Upper lobe of left lung (tissue), 6 donors: Measurements from ENCODE around the gene SMIM14. TPM values are rescaled to one million over a fixed set of nuclear protein-coding genes. Genes with fewer than 3 reads are reported as not detected.

ENCODE experiments used
- ATAC-seq, 2 donors: fragments of 200-7000 bp; cut with Tn5 transposase; one replicate each; pipeline ENCODE4 v1.9.1; 2022; ENCODE audit warnings: mild to moderate bottlenecking in 2 of 2, moderate library complexity in 2 of 2; ENCODE audit not compliant: low FRiP score in 2 of 2
- DNase-seq, 2 donors: peaks; one replicate each; pipeline ENCODE4 v3.0.0-alpha.2; 2019 to 2020
- H3K27ac ChIP-seq, 4 donors: fragments of 200-600 bp; sonication (generic); one replicate each; pipeline ENCODE4 v1.5.1; 2016 to 2019
- H3K27me3 ChIP-seq, 4 donors: fragments of 200-600 bp; sonication (generic); one replicate each; pipeline ENCODE4 v1.5.1; 2017 to 2019
- H3K36me3 ChIP-seq, 4 donors: fragments of 200-600 bp; sonication (generic); one replicate each; pipeline ENCODE4 v1.5.1; 2016 to 2019
- H3K4me1 ChIP-seq, 4 donors: fragments of 200-600 bp; sonication (generic); one replicate each; pipeline ENCODE4 v1.5.1; 2018 to 2019
- H3K4me3 ChIP-seq, 4 donors: fragments of 200-600 bp; sonication (generic); one replicate each; pipeline ENCODE4 v1.5.1; 2017 to 2019; ENCODE audit warnings: mild to moderate bottlenecking in 2 of 4, moderate library complexity in 1 of 4
- H3K9me3 ChIP-seq, 4 donors: fragments of 200-600 bp; sonication (generic); one replicate each; pipeline ENCODE4 v1.5.1; 2018 to 2019
- EP300 ChIP-seq, 4 donors: sonication (generic); formaldehyde crosslinking; IDR thresholded peaks; one replicate each; pipeline ENCODE4 v1.5.1; 2017; ENCODE audit warnings: antibody characterized with exemption in 4 of 4, control low read depth in 2 of 4
- POLR2A ChIP-seq, 4 donors: fragments of 450-650 bp; IDR thresholded peaks; one replicate each; pipeline ENCODE4 v1.5.1; 2016 to 2017; ENCODE audit warnings: antibody characterized with exemption in 4 of 4, mild to moderate bottlenecking in 2 of 4
- POLR2AphosphoS5 ChIP-seq, 2 donors: sonication (generic); formaldehyde crosslinking; IDR thresholded peaks; one replicate each; pipeline ENCODE4 v1.5.1; 2017; ENCODE audit warnings: antibody characterized with exemption in 2 of 2
- WGBS, 2 donors: methylation state at CpG; one replicate each; pipeline ENCODE4 v1.1.5; 2017 to 2018; 5-methylcytosine and 5-hydroxymethylcytosine counted together
- total RNA-seq, 6 donors: library from RNA; depleted of rRNA in 4 of 6; stranded (reverse); fragments of >200 nt in 4 of 6; gene quantifications; one replicate each; pipeline versions ENCODE4 v1.1.0 to v1.2.1, GENCODE V29; 2016 to 2021
- TF ChIP-seq, protein P1 (sequence below), 6 experiments: fragments of 450-650 bp in 4 of 6; fragments of 200-600 bp in 2 of 6; sonication (generic) in 2 of 6; IDR thresholded peaks; one replicate each; pipeline ENCODE4 v1.5.1; 2016 to 2019; ENCODE audit warnings: antibody characterized with exemption in 6 of 6
- donor health status: DM: no; HTN: no; CAD: no; lungs with moderate emphysema.
- donor health status: DM: no; HTN: yes; CAD: no; lungs with severe emphysema.

SMIM14 gene
- total RNA-seq, 6 donors from 2014 or later, result 24.1 to 80.5 (median 40.4) TPM

DNA sequence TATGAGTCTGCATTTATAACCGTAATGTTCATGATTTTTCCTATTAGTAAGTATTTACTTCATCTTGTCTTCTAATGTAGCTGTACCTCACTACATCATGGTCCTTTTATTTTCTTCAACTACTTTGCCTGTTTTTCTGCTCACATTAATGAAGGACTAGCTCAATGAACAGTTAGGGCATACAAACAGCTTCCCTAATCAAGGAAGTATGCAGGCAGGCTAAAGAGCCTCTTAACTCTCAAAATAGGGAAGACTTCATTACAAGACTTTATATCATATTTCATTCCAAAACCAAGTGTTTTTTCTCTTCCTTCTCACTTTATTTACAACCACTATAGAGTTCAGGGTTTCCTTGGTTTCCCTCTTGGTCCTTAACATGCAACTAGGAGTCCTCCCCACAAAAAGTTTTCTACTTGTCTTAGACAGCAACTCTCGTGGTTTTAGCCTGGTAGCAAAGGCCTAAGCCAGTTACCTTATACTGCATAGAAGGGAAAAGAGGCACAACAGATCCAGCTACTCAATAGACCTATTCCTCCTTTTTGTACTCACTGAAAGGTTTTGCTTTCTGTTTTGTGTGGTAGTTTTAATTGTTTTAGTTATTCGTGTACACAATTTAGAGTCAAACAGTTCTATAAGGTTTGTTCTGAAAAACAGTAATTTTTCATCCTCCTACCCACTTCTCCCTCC, 40.8 kb downstream of the SMIM14 start:
- peaks cover 0 to 7% (median 0%) of the 10 kb centered on the region in 4 donors for H3K4me1 ChIP-seq
- H3K27me3 ChIP-seq, result no peaks in the 10 kb centered on the region
- ATAC-seq (no peak), DNase-seq (no peak)
- TF ChIP-seq EP300 (IDR thresholded peaks at IDR 0.05), result no peak
- TF ChIP-seq, protein P1, sequence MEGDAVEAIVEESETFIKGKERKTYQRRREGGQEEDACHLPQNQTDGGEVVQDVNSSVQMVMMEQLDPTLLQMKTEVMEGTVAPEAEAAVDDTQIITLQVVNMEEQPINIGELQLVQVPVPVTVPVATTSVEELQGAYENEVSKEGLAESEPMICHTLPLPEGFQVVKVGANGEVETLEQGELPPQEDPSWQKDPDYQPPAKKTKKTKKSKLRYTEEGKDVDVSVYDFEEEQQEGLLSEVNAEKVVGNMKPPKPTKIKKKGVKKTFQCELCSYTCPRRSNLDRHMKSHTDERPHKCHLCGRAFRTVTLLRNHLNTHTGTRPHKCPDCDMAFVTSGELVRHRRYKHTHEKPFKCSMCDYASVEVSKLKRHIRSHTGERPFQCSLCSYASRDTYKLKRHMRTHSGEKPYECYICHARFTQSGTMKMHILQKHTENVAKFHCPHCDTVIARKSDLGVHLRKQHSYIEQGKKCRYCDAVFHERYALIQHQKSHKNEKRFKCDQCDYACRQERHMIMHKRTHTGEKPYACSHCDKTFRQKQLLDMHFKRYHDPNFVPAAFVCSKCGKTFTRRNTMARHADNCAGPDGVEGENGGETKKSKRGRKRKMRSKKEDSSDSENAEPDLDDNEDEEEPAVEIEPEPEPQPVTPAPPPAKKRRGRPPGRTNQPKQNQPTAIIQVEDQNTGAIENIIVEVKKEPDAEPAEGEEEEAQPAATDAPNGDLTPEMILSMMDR (IDR thresholded peaks at IDR 0.05), result no peak
- TF ChIP-seq POLR2A (IDR thresholded peaks at IDR 0.05), result no peak
- no peak for TF ChIP-seq POLR2AphosphoS5 (IDR thresholded peaks at IDR 0.05)
- WGBS, 2 donors, result 74 to 79% methylated on average over 3 of the region's 3 CpGs
- H3K36me3 ChIP-seq, result peaks cover 6 to 26% (median 18%) of the 10 kb centered on the region in 4 donors
- H3K4me3 ChIP-seq, result no peak overlapping the region
- no peaks in the 10 kb centered on the region for H3K9me3 ChIP-seq
- H3K27ac ChIP-seq, result no peak overlapping the region

DNA sequence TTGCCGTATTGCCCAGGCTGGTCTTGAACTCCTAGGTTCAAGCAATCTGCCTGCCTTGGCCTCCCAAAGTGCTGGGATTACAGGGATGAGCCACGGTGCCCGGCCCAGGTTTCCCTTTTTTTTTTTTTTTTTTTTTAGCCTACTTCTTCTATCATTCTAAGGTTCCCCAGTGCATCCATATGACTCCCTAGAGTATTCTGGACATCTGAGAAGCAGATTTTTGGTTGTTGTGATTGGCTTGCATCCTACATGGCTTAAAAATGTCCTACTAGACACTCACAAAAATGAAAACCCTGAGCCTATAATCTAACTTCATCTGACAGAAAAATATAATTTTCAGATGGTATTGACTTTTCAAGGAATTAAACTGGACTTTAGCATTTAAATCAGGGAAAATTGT, 41.7 kb downstream of the SMIM14 start:
- no peak for TF ChIP-seq EP300 (IDR thresholded peaks at IDR 0.05)
- TF ChIP-seq POLR2AphosphoS5 (IDR thresholded peaks at IDR 0.05), result no peak
- TF ChIP-seq POLR2A (IDR thresholded peaks at IDR 0.05), result no peak
- no peak overlapping the region for H3K4me3 ChIP-seq
- H3K27ac ChIP-seq, result no peak overlapping the region
- no peaks in the 10 kb centered on the region for H3K27me3 ChIP-seq
- peaks cover 0 to 7% (median 0%) of the 10 kb centered on the region in 4 donors for H3K4me1 ChIP-seq
- 95 to 99% methylated on average over 3 of the region's 3 CpGs for WGBS, 2 donors
- no peak for DNase-seq
- no peaks in the 10 kb centered on the region for H3K9me3 ChIP-seq
- no peak for ATAC-seq
- peaks cover 6 to 18% (median 15%) of the 10 kb centered on the region in 4 donors for H3K36me3 ChIP-seq

DNA sequence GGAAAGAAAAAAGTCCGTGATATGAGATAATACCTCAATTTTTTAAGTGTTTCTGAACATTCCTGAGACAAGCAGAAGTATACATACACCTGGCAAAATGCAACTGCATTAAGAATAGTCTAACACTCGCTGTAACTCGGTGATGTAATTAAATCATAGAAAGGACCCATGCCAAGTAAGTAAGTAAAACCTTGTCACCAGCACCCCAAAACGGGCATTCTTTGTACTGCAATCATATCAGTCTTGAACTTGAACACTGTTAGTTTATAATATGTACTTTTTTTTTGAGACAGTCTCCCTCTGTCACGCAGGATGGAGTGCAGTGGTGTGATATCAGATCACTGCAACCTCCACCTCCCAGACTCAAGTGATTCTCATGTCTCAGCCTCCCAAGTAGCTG, 47.4 kb downstream of the SMIM14 start:
- DNase-seq (no peak), ATAC-seq (no peak)
- Histone ChIP-seq H3K4me1 (no peaks in the 10 kb centered on the region), H3K9me3 (no peaks in the 10 kb centered on the region), H3K36me3 (no peaks in the 10 kb centered on the region), H3K27me3 (no peaks in the 10 kb centered on the region), H3K27ac (no peak overlapping the region), H3K4me3 (no peak overlapping the region)
- WGBS, 2 donors, result 51 to 73% methylated on average over 5 of the region's 5 CpGs
- TF ChIP-seq, protein P1 (IDR thresholded peaks at IDR 0.05), result peak in 3 of 6 experiments; percentile 8 to 29 (median 25)
- TF ChIP-seq POLR2AphosphoS5 (IDR thresholded peaks at IDR 0.05), result no peak

DNA sequence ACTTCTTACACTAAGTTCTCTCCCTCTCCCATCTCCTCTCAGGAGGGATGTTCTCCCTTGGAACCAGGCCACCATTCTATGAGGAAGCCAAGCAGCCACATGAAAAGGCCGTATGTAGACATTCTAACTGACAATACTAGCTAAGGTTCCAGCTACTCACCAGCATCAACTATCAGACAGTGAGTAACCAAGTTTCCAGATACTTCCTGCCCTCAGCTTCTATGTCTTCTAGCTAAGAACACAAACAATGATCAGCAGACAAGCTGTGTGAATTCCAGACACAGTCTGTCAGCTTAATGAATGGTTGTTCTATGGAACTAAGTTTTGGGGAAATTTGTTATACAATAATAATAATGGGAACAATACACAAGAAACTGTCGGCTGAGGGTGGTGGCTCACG, 50.8 kb downstream of the SMIM14 start:
- ATAC-seq (no peak), DNase-seq (no peak)
- no peaks in the 10 kb centered on the region for H3K36me3 ChIP-seq
- 93 to 96% methylated on average over 3 of the region's 3 CpGs for WGBS, 2 donors
- no peak overlapping the region for H3K4me3 ChIP-seq
- no peaks in the 10 kb centered on the region for H3K27me3 ChIP-seq
- no peaks in the 10 kb centered on the region for H3K4me1 ChIP-seq
- no peaks in the 10 kb centered on the region for H3K9me3 ChIP-seq
- H3K27ac ChIP-seq, result no peak overlapping the region
- TF ChIP-seq POLR2AphosphoS5 (IDR thresholded peaks at IDR 0.05) (no peak), POLR2A (IDR thresholded peaks at IDR 0.05) (no peak), EP300 (IDR thresholded peaks at IDR 0.05) (no peak)
- TF ChIP-seq, protein P1 (IDR thresholded peaks at IDR 0.05), result no peak

DNA sequence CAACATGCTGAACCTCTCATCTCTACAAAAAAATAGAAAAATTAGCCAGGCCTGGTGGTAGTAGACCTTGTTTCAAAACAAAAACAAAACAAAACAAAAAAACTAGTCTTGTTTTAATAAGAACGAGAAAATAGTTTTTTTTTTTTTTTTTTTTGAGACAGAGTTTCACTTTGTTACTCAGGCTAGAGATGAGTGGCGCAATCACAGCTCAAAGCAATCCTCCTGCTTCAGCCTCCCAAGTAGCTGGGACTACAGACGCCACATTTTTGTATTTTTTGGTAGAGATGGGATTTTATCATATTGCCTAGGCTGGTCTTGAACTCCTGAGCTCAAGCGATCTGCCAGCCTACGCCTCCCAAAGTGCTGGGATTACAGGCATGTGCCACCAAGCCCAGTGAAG, 63.7 kb downstream of the SMIM14 start:
- 92 to 97% methylated on average over 5 of the region's 5 CpGs for WGBS, 2 donors
- no peak for DNase-seq
- ATAC-seq, result no peak
- TF ChIP-seq, protein P1 (IDR thresholded peaks at IDR 0.05), result no peak
- TF ChIP-seq EP300 (IDR thresholded peaks at IDR 0.05) (no peak), POLR2A (IDR thresholded peaks at IDR 0.05) (no peak), POLR2AphosphoS5 (IDR thresholded peaks at IDR 0.05) (no peak)
- Histone ChIP-seq H3K9me3 (no peaks in the 10 kb centered on the region), H3K4me3 (no peak overlapping the region), H3K36me3 (peaks cover 0 to 15% (median 4%) of the 10 kb centered on the region in 4 donors), H3K27me3 (no peaks in the 10 kb centered on the region), H3K27ac (no peak overlapping the region), H3K4me1 (peaks cover 0 to 3% (median 0%) of the 10 kb centered on the region in 4 donors)
